NCI-H460 (cell line): ENCODE measurements around the gene CWF19L1. TPM values are rescaled to one million over a fixed set of nuclear protein-coding genes. Genes with fewer than 3 reads are reported as not detected.
A peak's percentile ranks its signal among the peaks of the same experiment; 100 is the strongest.
"Not testable (repeated sequence)": the region's sequence is repeated elsewhere in the genome, so short reads cannot be mapped to it uniquely, and the experiment has no call there.

Experiments used
- DNase-seq: peaks from one replicate; pipeline ENCODE4 v3.0.0-alpha.2; 2016; ENCODE audit warnings: low read depth; ENCODE audit errors: extremely low read depth
- polyA plus RNA-seq: library from polyadenylated mRNA; depleted of rRNA; stranded (reverse); fragments of >200 nt; gene quantifications from 2 replicates; pipeline ENCODE4 v1.2.3, GENCODE V29; 2014; cell fraction: nucleus; rRNA removed
- total RNA-seq: library from RNA; depleted of rRNA; stranded (reverse); fragments of >200 nt; shearing (Covaris generic); gene quantifications from 2 replicates; pipeline ENCODE4 v1.2.3, GENCODE V29; 2014; rRNA removed

CWF19L1 gene
- 45.3 and 49.8 TPM in 2 replicates for total RNA-seq
- polyA plus RNA-seq, result 48.4 and 49.3 TPM in 2 replicates

GRCh38 chr10:100267239-100268104, at the start of gene CWF19L1:
TSS of gene CWF19L1 (minus strand) at chr10:100267638. CDS start at chr10:100267593, 45 bp downstream.
- peak; percentile 84 for DNase-seq

- DNase-seq, result no peak
Measured at GRCh38 chr10:100315615-100316014, 48.2 kb upstream of the CWF19L1 start.

- DNase-seq, result no peak
Measured at GRCh38 chr10:100311298-100311697, 43.9 kb upstream of the CWF19L1 start.

GRCh38 chr10:100307684-100308083, 40.2 kb upstream of the CWF19L1 start:
- no peak for DNase-seq

- no peak for DNase-seq
Measured at GRCh38 chr10:100306861-100307260, 39.4 kb upstream of the CWF19L1 start.

- no peak for DNase-seq
Measured at GRCh38 chr10:100304414-100304813, 37.0 kb upstream of the CWF19L1 start.

GRCh38 chr10:100303724-100304319, 36.4 kb upstream of the CWF19L1 start:
- peak; percentile 16 for DNase-seq

- DNase-seq, result not testable (repeated sequence)
Measured at GRCh38 chr10:100301123-100301522, 33.7 kb upstream of the CWF19L1 start.

- no peak for DNase-seq
Measured at GRCh38 chr10:100297242-100297641, 29.8 kb upstream of the CWF19L1 start.

- no peak for DNase-seq
Measured at GRCh38 chr10:100293066-100293465, 25.6 kb upstream of the CWF19L1 start.

GRCh38 chr10:100292300-100292699, 24.9 kb upstream of the CWF19L1 start:
- not testable (repeated sequence) for DNase-seq

GRCh38 chr10:100291356-100291755, 23.9 kb upstream of the CWF19L1 start:
- DNase-seq, result no peak

GRCh38 chr10:100289641-100290040, 22.2 kb upstream of the CWF19L1 start:
- DNase-seq, result no peak

GRCh38 chr10:100288196-100288595, 20.8 kb upstream of the CWF19L1 start:
- DNase-seq, result no peak

- DNase-seq, result no peak
Measured at GRCh38 chr10:100287756-100288155, 20.3 kb upstream of the CWF19L1 start.

- DNase-seq, result peak; percentile 86
Measured at GRCh38 chr10:100286051-100287033, 18.9 kb upstream of the CWF19L1 start, which contains the start of gene BLOC1S2. TSS of gene BLOC1S2 (minus strand) at chr10:100286680. CDS start at chr10:100286659, 21 bp downstream.

- DNase-seq, result not testable (repeated sequence)
Measured at GRCh38 chr10:100285326-100285725, 17.9 kb upstream of the CWF19L1 start.

- no peak for DNase-seq
Measured at GRCh38 chr10:100282907-100283306, 15.5 kb upstream of the CWF19L1 start.

GRCh38 chr10:100276971-100277370, 9.5 kb upstream of the CWF19L1 start:
- DNase-seq, result not testable (repeated sequence)

GRCh38 chr10:100265821-100266485, 1.5 kb downstream of the CWF19L1 start:
- no peak for DNase-seq
